ENCODE results near the gene NCBP2L.

NCBP2L gene

GRCh38 chrX:107775000-107775733 is 2.4 kb upstream of the NCBP2L start:
- H3F3A ChIP-seq (ENCODE audit: insufficient read depth), result no peaks in the 10 kb centered on the region
- H3K36me3 ChIP-seq (ENCODE audit: low read length), result no peaks in the 10 kb centered on the region
- H3K27me3 ChIP-seq (ENCODE audit: low read length), result no peaks in the 10 kb centered on the region
- H3K9me2 ChIP-seq (replicated peaks; ENCODE audit: insufficient read depth, low read length), result no peaks in the 10 kb centered on the region
- no peaks in the 10 kb centered on the region for H4K20me1 ChIP-seq (ENCODE audit: low read depth, low read length)
- H3K79me2 ChIP-seq (ENCODE audit: insufficient read depth, low read length), result no peaks in the 10 kb centered on the region
- H3K4me3 ChIP-seq (ENCODE audit: insufficient read depth, low read length, poor library complexity, severe bottlenecking), result peak overlapping the region; percentile 42
- no peak for TF ChIP-seq CTCF (IDR thresholded peaks at IDR 0.05; ENCODE audit: insufficient read depth, low read length, poor library complexity, severe bottlenecking)
- TF ChIP-seq EZH2phosphoT487 (conservative IDR thresholded peaks at IDR 0.05; ENCODE audit: low read length), result no peak
- peak overlapping the region; percentile 64 for H2AFZ ChIP-seq (ENCODE audit: low read depth, low read length, severe bottlenecking)
- H3K27ac ChIP-seq (ENCODE audit: low read depth, low read length), result no peak overlapping the region
- 0 out of 2 replicates have a peak overlapping the region, but pooled peaks have one; percentile 38 for H3K9ac ChIP-seq (ENCODE audit: low read length)
- peak overlapping the region; percentile 62 for H3K4me2 ChIP-seq (ENCODE audit: low read depth, low read length, poor library complexity, severe bottlenecking)
- H3K9me3 ChIP-seq (ENCODE audit: insufficient read depth, low read length), result no peaks in the 10 kb centered on the region

GRCh38 chrX:107775734-107776511 is 1.6 kb upstream of the NCBP2L start, which contains the start of gene TSC22D3:
Gene TSC22D3 (minus strand): TSS chrX:107775787. CDS start chrX:107775419, 368 bp downstream.
- Histone ChIP-seq H2AFZ (ENCODE audit: low read depth, low read length, severe bottlenecking) (peak within 1 kb of the TSS; percentile 64), H3K79me2 (ENCODE audit: insufficient read depth, low read length) (no peaks in the 10 kb centered on the region), H3K9ac (ENCODE audit: low read length) (peak within 1 kb of the TSS; percentile 38), H3K36me3 (ENCODE audit: low read length) (no peaks in the 10 kb centered on the region), H3F3A (ENCODE audit: insufficient read depth) (no peaks in the 10 kb centered on the region), H3K4me3 (ENCODE audit: insufficient read depth, low read length, poor library complexity, severe bottlenecking) (peak within 1 kb of the TSS; percentile 42), H3K27ac (ENCODE audit: low read depth, low read length) (no peak within 1 kb of the TSS), H3K9me3 (ENCODE audit: insufficient read depth, low read length) (no peaks in the 10 kb centered on the region), H3K9me2 (replicated peaks; ENCODE audit: insufficient read depth, low read length) (no peaks in the 10 kb centered on the region), H4K20me1 (ENCODE audit: low read depth, low read length) (no peaks in the 10 kb centered on the region), H3K4me2 (ENCODE audit: low read depth, low read length, poor library complexity, severe bottlenecking) (peak within 1 kb of the TSS; percentile 62), H3K27me3 (ENCODE audit: low read length) (no peaks in the 10 kb centered on the region)
- no peak for TF ChIP-seq EZH2phosphoT487 (conservative IDR thresholded peaks at IDR 0.05; ENCODE audit: low read length)
- TF ChIP-seq CTCF (IDR thresholded peaks at IDR 0.05; ENCODE audit: insufficient read depth, low read length, poor library complexity, severe bottlenecking), result no peak

GRCh38 chrX:107776649-107777535 is 641 bp upstream of the NCBP2L start:
- H3K27ac ChIP-seq (ENCODE audit: low read depth, low read length), result no peak overlapping the region
- H3K9ac ChIP-seq (ENCODE audit: low read length), result no peak overlapping the region
- no peaks in the 10 kb centered on the region for H3K9me3 ChIP-seq (ENCODE audit: insufficient read depth, low read length)
- no peaks in the 10 kb centered on the region for H3K36me3 ChIP-seq (ENCODE audit: low read length)
- peak overlapping the region; percentile 36 for H2AFZ ChIP-seq (ENCODE audit: low read depth, low read length, severe bottlenecking)
- no peaks in the 10 kb centered on the region for H3K79me2 ChIP-seq (ENCODE audit: insufficient read depth, low read length)
- H3K9me2 ChIP-seq (replicated peaks; ENCODE audit: insufficient read depth, low read length), result no peaks in the 10 kb centered on the region
- no peaks in the 10 kb centered on the region for H3F3A ChIP-seq (ENCODE audit: insufficient read depth)
- no peak overlapping the region for H3K4me3 ChIP-seq (ENCODE audit: insufficient read depth, low read length, poor library complexity, severe bottlenecking)
- H4K20me1 ChIP-seq (ENCODE audit: low read depth, low read length), result no peaks in the 10 kb centered on the region
- TF ChIP-seq CTCF (IDR thresholded peaks at IDR 0.05; ENCODE audit: insufficient read depth, low read length, poor library complexity, severe bottlenecking), result peak; percentile 50
- TF ChIP-seq EZH2phosphoT487 (conservative IDR thresholded peaks at IDR 0.05; ENCODE audit: low read length), result no peak
- no peaks in the 10 kb centered on the region for H3K27me3 ChIP-seq (ENCODE audit: low read length)
- H3K4me2 ChIP-seq (ENCODE audit: low read depth, low read length, poor library complexity, severe bottlenecking), result peak overlapping the region; percentile 62
